GM19395 (cell line): ENCODE measurements around the gene HOXC5.

Source experiments
- ATAC-seq: cut with Tn5 transposase; IDR thresholded peaks from one replicate; pipeline ENCODE4 v1.9.1; 2021; ENCODE audit warnings: mild to moderate bottlenecking, moderate library complexity; ENCODE audit not compliant: unreplicated experiment

The HOXC5 gene

GRCh38 chr12:54006559-54007220, 26.2 kb upstream of the HOXC5 start:
- ATAC-seq = no peak

GRCh38 chr12:54007538-54008259, 25.2 kb upstream of the HOXC5 start:
- ATAC-seq = no peak

- ATAC-seq = no peak
Observed at GRCh38 chr12:54008260-54008552, 24.6 kb upstream of the HOXC5 start.

- ATAC-seq = no peak
Observed at GRCh38 chr12:54009171-54010052, 23.4 kb upstream of the HOXC5 start.

GRCh38 chr12:54010053-54010971, 22.5 kb upstream of the HOXC5 start:
- ATAC-seq = no peak

GRCh38 chr12:54010972-54011664, 21.7 kb upstream of the HOXC5 start:
- no peak for ATAC-seq

GRCh38 chr12:54011665-54012532, 21.0 kb upstream of the HOXC5 start:
- ATAC-seq = no peak

- no peak for ATAC-seq
Observed at GRCh38 chr12:54012631-54013409, 20.0 kb upstream of the HOXC5 start.

- ATAC-seq = no peak
Observed at GRCh38 chr12:54014377-54015017, 18.4 kb upstream of the HOXC5 start.

GRCh38 chr12:54015018-54015931, 17.6 kb upstream of the HOXC5 start:
- no peak for ATAC-seq

GRCh38 chr12:54016051-54016450, 16.8 kb upstream of the HOXC5 start:
- no peak for ATAC-seq

GRCh38 chr12:54016478-54016964, 16.3 kb upstream of the HOXC5 start:
- ATAC-seq = no peak

- ATAC-seq = peak; percentile 41
Observed at GRCh38 chr12:54017027-54017788, 15.6 kb upstream of the HOXC5 start.

GRCh38 chr12:54017878-54018467, 14.9 kb upstream of the HOXC5 start:
- ATAC-seq = peak; percentile 72

- ATAC-seq = no peak
Observed at GRCh38 chr12:54018468-54018984, 14.3 kb upstream of the HOXC5 start.
